OCI-LY7 (cell line): ENCODE measurements around the gene FHDC1. TPM values are rescaled to one million over a fixed set of nuclear protein-coding genes. Genes with fewer than 3 reads are reported as not detected.

Experiments
- BruUV-seq: library from RNA; stranded (reverse); fragments of 400-500 nt; replicated peaks from 2 replicates; lab custom pipeline; 2021; lab: Mats Ljungman, UMichigan
- CTCF ChIA-PET: fragments of 300-600 bp; sonication (Branson Sonifier 250); formaldehyde crosslinking; loops from one replicate; lab custom pipeline; 2022; ENCODE audit warnings: antibody characterized with exemption; ENCODE audit not compliant: unreplicated experiment; lab: Charles Lee
- POLR2A ChIA-PET: fragments of 300-600 bp; sonication (Branson Sonifier 250); formaldehyde crosslinking; loops from one replicate; lab custom pipeline; 2022; ENCODE audit warnings: antibody characterized with exemption; lab: Charles Lee
- DNase-seq: peaks from one replicate; pipeline ENCODE4 v3.0.0-alpha.2; 2015; ENCODE audit warnings: low spot score
- H2AFZ ChIP-seq: fragments of 200-600 bp; sonication (generic), shearing (Covaris generic); 2 replicates; pipeline ENCODE4 v1.6.1; 2014; ENCODE audit warnings: mild to moderate bottlenecking, antibody characterized with exemption, low read length, moderate library complexity
- H3K27ac ChIP-seq: fragments of 200-600 bp; sonication (generic); 2 replicates; pipeline ENCODE4 v1.5.1; 2014; ENCODE audit warnings: mixed run types, low read depth, mild to moderate bottlenecking, moderate library complexity, low read length, inconsistent platforms; ENCODE audit not compliant: poor library complexity, severe bottlenecking
- H3K36me3 ChIP-seq: fragments of 200-600 bp; sonication (generic); 2 replicates; pipeline ENCODE4 v1.6.1; 2014; ENCODE audit warnings: mild to moderate bottlenecking, antibody characterized with exemption, low read length, moderate library complexity, mixed read lengths; ENCODE audit not compliant: insufficient read depth
- H3K4me1 ChIP-seq: fragments of 200-600 bp; sonication (generic); 2 replicates; pipeline ENCODE4 v1.5.1; 2014; ENCODE audit warnings: mild to moderate bottlenecking, low read length; ENCODE audit not compliant: insufficient read depth, poor library complexity, severe bottlenecking
- H3K4me2 ChIP-seq: fragments of 200-600 bp; sonication (generic); 2 replicates; pipeline ENCODE4 v1.6.1; 2014; ENCODE audit warnings: mild to moderate bottlenecking, low read length
- H3K4me3 ChIP-seq: fragments of 200-600 bp; sonication (generic); 2 replicates; pipeline ENCODE4 v1.5.1; 2014; ENCODE audit warnings: mild to moderate bottlenecking, low read depth, low read length; ENCODE audit not compliant: poor library complexity, severe bottlenecking
- H3K79me2 ChIP-seq: fragments of 200-600 bp; sonication (generic); 2 replicates; pipeline ENCODE4 v1.6.1; 2016; ENCODE audit warnings: low read depth, mild to moderate bottlenecking, low read length, moderate library complexity, mixed read lengths; ENCODE audit not compliant: insufficient read depth
- H3K9me2 ChIP-seq: fragments of 200-600 bp; sonication (generic); 2 replicates; pipeline ENCODE4 v1.6.1; 2016; ENCODE audit warnings: mild to moderate bottlenecking, low read length, mixed read lengths; ENCODE audit not compliant: insufficient read depth
- H3K9me3 ChIP-seq: fragments of 200-600 bp; sonication (generic); 2 replicates; pipeline ENCODE4 v1.6.1; 2014; ENCODE audit warnings: mild to moderate bottlenecking, mixed run types, low read length, mixed read lengths
- H4K20me1 ChIP-seq: fragments of 200-600 bp; sonication (generic); 2 replicates; pipeline ENCODE4 v1.6.1; 2014; ENCODE audit warnings: mild to moderate bottlenecking, antibody characterized with exemption, low read length, moderate library complexity, mixed read lengths; ENCODE audit not compliant: insufficient read depth
- EZH2phosphoT487 ChIP-seq: fragments of 200-600 bp; sonication (generic); IDR thresholded peaks from 2 replicates; pipeline ENCODE4 v1.6.1; 2018; ENCODE audit warnings: low read depth, borderline replicate concordance, mild to moderate bottlenecking, mixed run types, antibody characterized with exemption, low read length, moderate library complexity, mixed read lengths
- intact Hi-C: fragments of 100-400 bp; cut with micrococcal nuclease; formaldehyde crosslinking; loops from one replicate; pipeline ENCODE4 v1.10.0; 2022; ENCODE audit not compliant: unreplicated experiment
- total RNA-seq, 2 experiments: library from RNA; depleted of rRNA in 1 of 2; stranded (reverse); fragments of >200 nt in 1 of 2; shearing (Covaris generic) in 1 of 2; gene quantifications; 2 replicates each; pipeline ENCODE4 v1.2.3, GENCODE V29; 2014 to 2022
- TF ChIP-seq, protein P1 (sequence below): fragments of 200-600 bp; sonication (generic); conservative IDR thresholded peaks from 2 replicates; pipeline ENCODE4 v1.5.1; 2014; ENCODE audit warnings: mild to moderate bottlenecking, antibody characterized with exemption, low read length, moderate library complexity, mixed read lengths

Gene FHDC1
- total RNA-seq, 2 experiments from 2014 or later, result 0.04 to 0.13 TPM

GRCh38 chr4:152917543-152918395 is 18.4 kb upstream of the FHDC1 start:
- H3K4me2 ChIP-seq, result no peak overlapping the region
- intact Hi-C loops, result no loop called here
- CTCF ChIA-PET, result no interaction called here
- H3K27ac ChIP-seq, result no peak overlapping the region
- no peak for TF ChIP-seq EZH2phosphoT487
- TF ChIP-seq, protein P1, sequence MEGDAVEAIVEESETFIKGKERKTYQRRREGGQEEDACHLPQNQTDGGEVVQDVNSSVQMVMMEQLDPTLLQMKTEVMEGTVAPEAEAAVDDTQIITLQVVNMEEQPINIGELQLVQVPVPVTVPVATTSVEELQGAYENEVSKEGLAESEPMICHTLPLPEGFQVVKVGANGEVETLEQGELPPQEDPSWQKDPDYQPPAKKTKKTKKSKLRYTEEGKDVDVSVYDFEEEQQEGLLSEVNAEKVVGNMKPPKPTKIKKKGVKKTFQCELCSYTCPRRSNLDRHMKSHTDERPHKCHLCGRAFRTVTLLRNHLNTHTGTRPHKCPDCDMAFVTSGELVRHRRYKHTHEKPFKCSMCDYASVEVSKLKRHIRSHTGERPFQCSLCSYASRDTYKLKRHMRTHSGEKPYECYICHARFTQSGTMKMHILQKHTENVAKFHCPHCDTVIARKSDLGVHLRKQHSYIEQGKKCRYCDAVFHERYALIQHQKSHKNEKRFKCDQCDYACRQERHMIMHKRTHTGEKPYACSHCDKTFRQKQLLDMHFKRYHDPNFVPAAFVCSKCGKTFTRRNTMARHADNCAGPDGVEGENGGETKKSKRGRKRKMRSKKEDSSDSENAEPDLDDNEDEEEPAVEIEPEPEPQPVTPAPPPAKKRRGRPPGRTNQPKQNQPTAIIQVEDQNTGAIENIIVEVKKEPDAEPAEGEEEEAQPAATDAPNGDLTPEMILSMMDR, result no peak
- POLR2A ChIA-PET, result interaction anchor here (0.7 to 1.1 kb wide), 2 partner anchors 9 to 24 kb away, joined by 3 read pairs; no protein-coding TSS in a partner anchor
- no peaks in the 10 kb centered on the region for H3K4me1 ChIP-seq
- no peaks in the 10 kb centered on the region for H3K79me2 ChIP-seq
- no peaks in the 10 kb centered on the region; the same call in 1 of the 2 replicates for H3K9me2 ChIP-seq
- peaks cover 17% of the 10 kb centered on the region for H3K9me3 ChIP-seq
- no TSS peak for BruUV-seq
- H4K20me1 ChIP-seq, result no peaks in the 10 kb centered on the region
- H2AFZ ChIP-seq, result no peak overlapping the region
- H3K36me3 ChIP-seq, result no peaks in the 10 kb centered on the region
- no peak for DNase-seq
- H3K4me3 ChIP-seq, result no peak overlapping the region

DNA sequence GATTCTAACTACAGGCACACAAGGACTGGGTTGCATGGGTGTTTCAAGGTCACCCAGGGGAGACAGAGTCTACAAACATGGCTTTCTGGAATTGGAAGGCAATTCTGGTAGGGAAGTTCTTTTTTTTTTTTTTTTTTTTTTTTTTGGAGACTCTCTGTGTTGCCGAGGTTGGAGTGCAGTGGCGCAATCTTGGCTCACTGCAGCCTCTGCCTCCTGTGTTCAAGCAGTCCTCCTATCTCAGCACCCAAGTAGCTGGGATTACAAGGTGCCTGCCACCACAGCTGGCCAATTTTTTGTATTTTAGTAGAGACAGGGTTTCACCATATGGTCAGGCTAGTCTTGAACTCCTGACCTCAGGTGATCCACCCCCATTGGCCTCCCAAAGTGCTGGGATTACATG is 16.3 kb upstream of the FHDC1 start:
- H3K4me1 ChIP-seq, result no peaks in the 10 kb centered on the region
- H3K27ac ChIP-seq, result no peak overlapping the region
- intact Hi-C loops, result no loop called here
- H3K36me3 ChIP-seq, result no peaks in the 10 kb centered on the region
- no peak overlapping the region for H3K4me2 ChIP-seq
- H3K9me2 ChIP-seq, result no peaks in the 10 kb centered on the region; the same call in 1 of the 2 replicates
- ChIA-PET CTCF (no interaction called here), POLR2A (interaction anchor here (0.7 kb wide), 2 partner anchors 46 to 571 kb away, joined by 3 to 7 read pairs; no protein-coding TSS in a partner anchor)
- TF ChIP-seq, protein P1, result no peak
- no peak for TF ChIP-seq EZH2phosphoT487
- DNase-seq, result no peak
- no peaks in the 10 kb centered on the region for H4K20me1 ChIP-seq
- no TSS peak for BruUV-seq
- no peak overlapping the region for H3K4me3 ChIP-seq
- H2AFZ ChIP-seq, result no peak overlapping the region
- H3K79me2 ChIP-seq, result no peaks in the 10 kb centered on the region
- peaks cover 17% of the 10 kb centered on the region for H3K9me3 ChIP-seq

- ChIA-PET POLR2A (no interaction called here), CTCF (no interaction called here)
- no peak overlapping the region for H3K4me3 ChIP-seq
- TF ChIP-seq EZH2phosphoT487, result no peak
- TF ChIP-seq, protein P1, result no peak
- H2AFZ ChIP-seq, result no peak overlapping the region
- intact Hi-C loops, result no loop called here
- no peak overlapping the region for H3K27ac ChIP-seq
- no peaks in the 10 kb centered on the region for H4K20me1 ChIP-seq
- H3K79me2 ChIP-seq, result no peaks in the 10 kb centered on the region
- peak; percentile 49 for DNase-seq
- H3K9me3 ChIP-seq, result peaks cover 17% of the 10 kb centered on the region
- no peaks in the 10 kb centered on the region; the same call in 1 of the 2 replicates for H3K9me2 ChIP-seq
- H3K36me3 ChIP-seq, result no peaks in the 10 kb centered on the region
- BruUV-seq, result no TSS peak
- H3K4me2 ChIP-seq, result no peak overlapping the region
- no peaks in the 10 kb centered on the region for H3K4me1 ChIP-seq
Measured at GRCh38 chr4:152920768-152921167, 15.4 kb upstream of the FHDC1 start.
